HG02938 (cell line): ENCODE results near the gene SMYD1.

ENCODE experiments used
- ATAC-seq: cut with Tn5 transposase; IDR thresholded peaks from one replicate; pipeline ENCODE4 v1.9.1; 2021; ENCODE audit warnings: mild to moderate bottlenecking, moderate library complexity; ENCODE audit not compliant: unreplicated experiment

SMYD1 gene

GRCh38 chr2:88086401-88086800 is 18.8 kb downstream of the SMYD1 start:
- no peak for ATAC-seq

GRCh38 chr2:88087073-88087472 is 19.4 kb downstream of the SMYD1 start:
- ATAC-seq, result no peak

- no peak for ATAC-seq
Measured at GRCh38 chr2:88087763-88088162, 20.1 kb downstream of the SMYD1 start.

- no peak for ATAC-seq
Measured at GRCh38 chr2:88088999-88089398, 21.4 kb downstream of the SMYD1 start.

- ATAC-seq, result no peak
Measured at GRCh38 chr2:88090446-88091283, 23.0 kb downstream of the SMYD1 start.

GRCh38 chr2:88091943-88092342 is 24.3 kb downstream of the SMYD1 start:
- no peak for ATAC-seq

- ATAC-seq, result no peak
Measured at GRCh38 chr2:88092773-88093172, 25.1 kb downstream of the SMYD1 start.

GRCh38 chr2:88095022-88095421 is 27.4 kb downstream of the SMYD1 start:
- no peak for ATAC-seq

GRCh38 chr2:88096708-88097107 is 29.1 kb downstream of the SMYD1 start:
- ATAC-seq, result no peak

GRCh38 chr2:88097192-88097591 is 29.6 kb downstream of the SMYD1 start:
- ATAC-seq, result no peak

- no peak for ATAC-seq
Measured at GRCh38 chr2:88097891-88098557, 30.4 kb downstream of the SMYD1 start.

- no peak for ATAC-seq
Measured at GRCh38 chr2:88098558-88098900, 30.9 kb downstream of the SMYD1 start.

- ATAC-seq, result no peak
Measured at GRCh38 chr2:88099798-88100488, 32.3 kb downstream of the SMYD1 start.

GRCh38 chr2:88100489-88100858 is 32.8 kb downstream of the SMYD1 start:
- ATAC-seq, result no peak

- no peak for ATAC-seq
Measured at GRCh38 chr2:88108796-88109195, 41.2 kb downstream of the SMYD1 start.

GRCh38 chr2:88110830-88111229 is 43.2 kb downstream of the SMYD1 start:
- no peak for ATAC-seq

- no peak for ATAC-seq
Measured at GRCh38 chr2:88113069-88113468, 45.4 kb downstream of the SMYD1 start.

GRCh38 chr2:88114889-88115288 is 47.3 kb downstream of the SMYD1 start:
- ATAC-seq, result no peak

- no peak for ATAC-seq
Measured at GRCh38 chr2:88115825-88116518, 48.3 kb downstream of the SMYD1 start.

- ATAC-seq, result no peak
Measured at GRCh38 chr2:88116669-88117432, 49.2 kb downstream of the SMYD1 start.

GRCh38 chr2:88117973-88118372 is 50.3 kb downstream of the SMYD1 start:
- no peak for ATAC-seq
